Measurements from ENCODE around the gene RBBP8NL. TPM values are rescaled to one million over a fixed set of nuclear protein-coding genes. Genes with fewer than 3 reads are reported as not detected.
A peak's percentile ranks its signal among the peaks of the same experiment; 100 is the strongest.

RBBP8NL gene
- total RNA-seq, 1 experiment from 2014 or later, result not detected

DNA sequence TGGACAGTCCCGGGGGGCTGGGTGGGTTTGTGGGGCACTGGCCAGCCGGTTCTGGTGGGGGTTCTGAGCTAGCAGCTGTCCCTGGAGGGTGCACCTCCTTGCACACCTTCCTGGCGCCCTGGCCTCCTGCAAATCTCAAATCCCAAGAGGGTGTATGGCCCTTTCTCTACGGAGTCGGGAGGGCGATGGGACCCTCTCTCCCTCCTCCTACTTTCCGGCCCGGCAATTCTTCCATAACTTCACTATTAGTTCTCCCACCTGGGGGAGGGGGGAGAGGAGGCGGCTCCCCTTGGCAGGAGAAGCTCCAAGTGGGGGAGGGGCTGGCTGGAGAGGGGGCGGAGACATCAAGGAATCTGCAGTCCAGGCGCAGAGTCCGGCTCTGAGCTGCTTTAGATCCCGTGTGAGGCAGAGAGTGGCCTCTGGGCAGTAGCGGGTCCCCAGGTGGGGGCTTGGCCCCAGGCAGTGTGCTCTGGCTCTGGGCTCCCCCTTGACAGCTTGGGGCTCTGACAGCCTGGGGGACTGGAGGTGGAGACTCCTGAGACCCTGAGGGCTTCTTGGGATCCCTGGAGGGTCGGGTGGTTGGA, 58.9 kb downstream of the RBBP8NL start:
- DNase-seq (ENCODE audit: unreplicated experiment), result peak; percentile 61
- Mint-ChIP-seq H3K9me3 (ENCODE audit: unreplicated experiment) (no peaks in the 10 kb centered on the region), H3K36me3 (ENCODE audit: insufficient read depth, unreplicated experiment) (peaks cover 24% of the 10 kb centered on the region), H3K27ac (ENCODE audit: low read depth, unreplicated experiment) (no peak overlapping the region), H3K4me1 (ENCODE audit: insufficient read depth, unreplicated experiment) (peaks cover 33% of the 10 kb centered on the region), H3K4me3 (ENCODE audit: unreplicated experiment) (peak overlapping the region; percentile 80), H3K27me3 (ENCODE audit: insufficient read depth, unreplicated experiment) (no peaks in the 10 kb centered on the region)
- POLR2A ChIA-PET, result interaction anchor here (0.6 to 12.9 kb wide), 11 partner anchors 7 to 326 kb away, joined by 3 to 347 read pairs (median 10); partner anchors contain the start of genes ADRM1 and RPS21
- no TSS peak for BruUV-seq (replicated peaks)
- TF ChIP-seq, protein P1, sequence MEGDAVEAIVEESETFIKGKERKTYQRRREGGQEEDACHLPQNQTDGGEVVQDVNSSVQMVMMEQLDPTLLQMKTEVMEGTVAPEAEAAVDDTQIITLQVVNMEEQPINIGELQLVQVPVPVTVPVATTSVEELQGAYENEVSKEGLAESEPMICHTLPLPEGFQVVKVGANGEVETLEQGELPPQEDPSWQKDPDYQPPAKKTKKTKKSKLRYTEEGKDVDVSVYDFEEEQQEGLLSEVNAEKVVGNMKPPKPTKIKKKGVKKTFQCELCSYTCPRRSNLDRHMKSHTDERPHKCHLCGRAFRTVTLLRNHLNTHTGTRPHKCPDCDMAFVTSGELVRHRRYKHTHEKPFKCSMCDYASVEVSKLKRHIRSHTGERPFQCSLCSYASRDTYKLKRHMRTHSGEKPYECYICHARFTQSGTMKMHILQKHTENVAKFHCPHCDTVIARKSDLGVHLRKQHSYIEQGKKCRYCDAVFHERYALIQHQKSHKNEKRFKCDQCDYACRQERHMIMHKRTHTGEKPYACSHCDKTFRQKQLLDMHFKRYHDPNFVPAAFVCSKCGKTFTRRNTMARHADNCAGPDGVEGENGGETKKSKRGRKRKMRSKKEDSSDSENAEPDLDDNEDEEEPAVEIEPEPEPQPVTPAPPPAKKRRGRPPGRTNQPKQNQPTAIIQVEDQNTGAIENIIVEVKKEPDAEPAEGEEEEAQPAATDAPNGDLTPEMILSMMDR (IDR thresholded peaks at IDR 0.05; ENCODE audit: unreplicated experiment), result no peak
- intact Hi-C loops (cut with micrococcal nuclease), result loop anchor here (5.0 kb wide), 1 partner anchor 66 kb away; the partner anchor contains the start of gene ADRM1
- CTCF ChIA-PET, result interaction anchor here (0.6 to 8.3 kb wide), 16 partner anchors 8 to 357 kb away, joined by 3 to 87 read pairs (median 4); partner anchors contain the start of gene RPS21

DNA sequence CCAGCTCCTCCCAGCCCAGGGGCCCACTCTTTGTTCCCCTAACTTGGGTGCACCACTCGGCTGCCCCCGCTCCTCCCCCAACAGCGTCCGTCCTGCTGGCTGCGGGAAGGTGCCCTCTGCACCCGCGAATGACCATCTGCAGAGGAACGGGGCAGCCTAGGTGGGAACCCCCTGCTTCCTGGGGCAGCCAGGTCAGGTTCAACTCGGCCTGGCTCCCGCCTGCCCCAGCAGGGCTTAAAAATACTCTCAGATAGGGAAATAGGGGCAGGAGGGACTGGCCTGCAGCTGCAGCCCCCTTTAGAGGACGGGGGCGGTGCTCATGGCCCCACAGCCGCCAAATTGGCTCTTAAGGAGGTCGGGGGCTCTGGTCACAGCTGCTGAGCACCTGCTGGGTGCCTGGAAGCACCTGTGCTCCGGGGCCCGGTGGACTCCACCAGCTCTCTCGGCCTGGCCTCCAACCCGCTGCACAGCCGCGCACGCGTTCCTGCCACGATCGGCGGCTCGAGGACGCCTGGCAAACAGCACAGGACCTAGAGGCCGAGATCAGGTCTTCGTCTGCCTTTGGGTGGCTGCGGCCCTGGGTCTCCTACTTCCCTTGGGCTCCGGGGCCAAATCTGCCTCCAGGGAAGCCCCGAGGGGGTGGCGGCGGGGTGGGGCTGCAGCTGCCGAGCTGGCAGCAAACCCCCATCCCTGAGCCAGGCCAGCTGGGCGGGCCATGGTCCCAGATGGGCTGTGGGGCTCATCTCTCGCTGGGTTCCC, 59.5 kb downstream of the RBBP8NL start:
- peaks cover 34% of the 10 kb centered on the region for H3K4me1 Mint-ChIP-seq (ENCODE audit: insufficient read depth, unreplicated experiment)
- H3K27ac Mint-ChIP-seq (ENCODE audit: low read depth, unreplicated experiment), result no peak overlapping the region
- BruUV-seq (replicated peaks), result no TSS peak
- TF ChIP-seq, protein P1 (IDR thresholded peaks at IDR 0.05; ENCODE audit: unreplicated experiment), result no peak
- no peak for DNase-seq (ENCODE audit: unreplicated experiment)
- POLR2A ChIA-PET, result interaction anchor here (0.7 to 12.9 kb wide), 12 partner anchors 11 to 1612 kb away, joined by 3 to 347 read pairs (median 7); partner anchors contain the start of genes ADRM1 and RPS21
- H3K9me3 Mint-ChIP-seq (ENCODE audit: unreplicated experiment), result no peaks in the 10 kb centered on the region
- CTCF ChIA-PET, result interaction anchor here (0.6 to 8.3 kb wide), 12 partner anchors 9 to 313 kb away, joined by 3 to 87 read pairs (median 6); no protein-coding TSS in a partner anchor
- intact Hi-C loops (cut with micrococcal nuclease), result loop anchor here (5.0 kb wide), 1 partner anchor 66 kb away; the partner anchor contains the start of gene ADRM1
- H3K27me3 Mint-ChIP-seq (ENCODE audit: insufficient read depth, unreplicated experiment), result no peaks in the 10 kb centered on the region
- H3K4me3 Mint-ChIP-seq (ENCODE audit: unreplicated experiment), result peak overlapping the region; percentile 80
- H3K36me3 Mint-ChIP-seq (ENCODE audit: insufficient read depth, unreplicated experiment), result peaks cover 20% of the 10 kb centered on the region

DNA sequence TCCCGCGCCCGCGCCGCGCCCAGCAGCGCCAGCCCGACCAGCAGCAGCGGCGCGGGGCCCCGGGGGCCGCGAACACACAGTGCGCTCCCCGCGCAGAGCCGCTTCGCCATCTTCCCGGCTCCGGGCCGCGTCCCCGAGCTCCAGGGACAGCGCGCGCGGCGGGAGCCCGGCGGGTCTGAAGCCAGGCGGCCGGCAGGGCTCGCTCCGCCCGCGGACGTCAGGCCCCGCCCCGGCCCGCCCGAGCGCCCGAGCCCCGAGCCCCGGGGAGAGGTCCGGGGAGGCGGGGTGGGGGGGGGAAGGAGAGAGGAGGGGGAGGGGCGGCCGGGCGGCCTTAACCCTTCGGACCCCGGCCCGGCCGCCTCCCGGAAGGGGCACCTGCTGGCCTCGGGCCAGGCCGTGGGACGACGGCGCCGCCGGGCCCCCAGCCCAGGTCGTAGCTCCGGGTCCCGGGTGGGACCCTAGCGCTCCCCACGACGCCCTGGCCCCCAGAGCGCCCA, 60.2 kb downstream of the RBBP8NL start, which contains the start of gene LAMA5:
Gene LAMA5 (minus strand): TSS at position 177 of the 497 bp plus-strand sequence. CDS start 67 bp downstream, at position 110.
- no peak within 1 kb of the TSS for H3K27ac Mint-ChIP-seq (ENCODE audit: low read depth, unreplicated experiment)
- POLR2A ChIA-PET, result interaction anchor here (0.7 to 12.9 kb wide), 10 partner anchors 10 to 1613 kb away, joined by 3 to 347 read pairs (median 56); partner anchors contain the start of genes ADRM1 and RPS21

More for the DNA sequence above, 60.2 kb downstream of the RBBP8NL start, which contains the start of gene LAMA5:
- no TSS peak for BruUV-seq (replicated peaks)
- TF ChIP-seq, protein P1 (IDR thresholded peaks at IDR 0.05; ENCODE audit: unreplicated experiment), result no peak
- intact Hi-C loops (cut with micrococcal nuclease), result loop anchor here (5.0 kb wide), 1 partner anchor 65 kb away; the partner anchor contains the start of gene ADRM1
- Mint-ChIP-seq H3K4me3 (ENCODE audit: unreplicated experiment) (peak within 1 kb of the TSS; percentile 80), H3K9me3 (ENCODE audit: unreplicated experiment) (no peaks in the 10 kb centered on the region), H3K4me1 (ENCODE audit: insufficient read depth, unreplicated experiment) (peaks cover 39% of the 10 kb centered on the region), H3K27me3 (ENCODE audit: insufficient read depth, unreplicated experiment) (no peaks in the 10 kb centered on the region), H3K36me3 (ENCODE audit: insufficient read depth, unreplicated experiment) (peaks cover 22% of the 10 kb centered on the region)
- CTCF ChIA-PET, result interaction anchor here (1.0 to 8.3 kb wide), 6 partner anchors 10 to 90 kb away, joined by 4 to 87 read pairs (median 20); no protein-coding TSS in a partner anchor
- peak; percentile 47 for DNase-seq (ENCODE audit: unreplicated experiment)
